GM19023 (cell line): ENCODE measurements around the gene TTC9.

ENCODE experiments used
- ATAC-seq: cut with Tn5 transposase; IDR thresholded peaks from one replicate; pipeline ENCODE4 v1.9.1; 2021; ENCODE audit warnings: mild to moderate bottlenecking, moderate library complexity; ENCODE audit not compliant: unreplicated experiment

TTC9 gene

GRCh38 chr14:70643967-70644366 lies 2.3 kb downstream of the TTC9 start:
- ATAC-seq: no peak

GRCh38 chr14:70645892-70646291 lies 4.2 kb downstream of the TTC9 start:
- ATAC-seq: no peak

- no peak for ATAC-seq
Measured at GRCh38 chr14:70646705-70647104, 5.0 kb downstream of the TTC9 start.

- ATAC-seq: no peak
Measured at GRCh38 chr14:70648346-70648745, 6.6 kb downstream of the TTC9 start.

- no peak for ATAC-seq
Measured at GRCh38 chr14:70649803-70650202, 8.1 kb downstream of the TTC9 start.

GRCh38 chr14:70651522-70651921 lies 9.8 kb downstream of the TTC9 start:
- no peak for ATAC-seq

GRCh38 chr14:70652871-70653270 lies 11.2 kb downstream of the TTC9 start:
- no peak for ATAC-seq

- no peak for ATAC-seq
Measured at GRCh38 chr14:70653662-70654061, 11.9 kb downstream of the TTC9 start.

- ATAC-seq: peak; percentile 53
Measured at GRCh38 chr14:70654632-70655031, 12.9 kb downstream of the TTC9 start.

- peak; percentile 66 for ATAC-seq
Measured at GRCh38 chr14:70655110-70655826, 13.6 kb downstream of the TTC9 start.

- ATAC-seq: no peak
Measured at GRCh38 chr14:70658899-70659298, 17.2 kb downstream of the TTC9 start.

- no peak for ATAC-seq
Measured at GRCh38 chr14:70660967-70661893, 19.5 kb downstream of the TTC9 start.

- no peak for ATAC-seq
Measured at GRCh38 chr14:70662080-70662479, 20.4 kb downstream of the TTC9 start.

- ATAC-seq: no peak
Measured at GRCh38 chr14:70662816-70663215, 21.1 kb downstream of the TTC9 start.

GRCh38 chr14:70663707-70664179 lies 22.0 kb downstream of the TTC9 start:
- ATAC-seq: peak; percentile 41

- ATAC-seq: peak; percentile 12
Measured at GRCh38 chr14:70664698-70665447, 23.2 kb downstream of the TTC9 start.

- ATAC-seq: peak; percentile 44
Measured at GRCh38 chr14:70665448-70666360, 24.0 kb downstream of the TTC9 start.

GRCh38 chr14:70666361-70666686 lies 24.6 kb downstream of the TTC9 start:
- ATAC-seq: no peak

GRCh38 chr14:70670992-70671651 lies 29.4 kb downstream of the TTC9 start:
- no peak for ATAC-seq
